HepG2 (cell line): ENCODE results near the gene STRA6. TPM values are rescaled to one million over a fixed set of nuclear protein-coding genes. Genes with fewer than 3 reads are reported as not detected.

Experiments used
- ATAC-seq: fragments of 200-7000 bp; cut with Tn5 transposase; 3 replicates; pipeline ENCODE4 v1.9.1; 2020; ENCODE audit warnings: mild to moderate bottlenecking, moderate library complexity
- BruUV-seq: library from RNA; stranded (reverse); fragments of 400-500 nt; replicated peaks from 2 replicates; lab custom pipeline; 2021; lab: Mats Ljungman, UMichigan
- CTCF ChIA-PET: fragments of 300-600 bp; formaldehyde crosslinking; extraction: SDS; loops from one replicate; lab custom pipeline; 2021; ENCODE audit warnings: low total read pairs, inconsistent platforms, low intra/inter-chr PET ratio; lab: Yijun Ruan, JAX
- POLR2A ChIA-PET: fragments of 350-600 bp; sonication (Branson Sonifier 250); formaldehyde crosslinking; loops from one replicate; lab custom pipeline; 2020; ENCODE audit warnings: antibody characterized with exemption, inconsistent platforms; lab: Yijun Ruan, JAX
- DNase-seq: peaks from one replicate; pipeline ENCODE4 v3.0.0-alpha.2; 2015; ENCODE audit warnings: low spot score
- FAIRE-seq: peaks from 3 replicates; lab custom pipeline; 2011; peaks lifted over from hg19 to GRCh38; lab: Jason Lieb, UNC
- H2AFZ ChIP-seq: one replicate; pipeline ENCODE4 v1.6.1; 2011; ENCODE audit warnings: low read length, inconsistent platforms
- H3K27ac ChIP-seq: fragments of 300-600 bp; 3 replicates; pipeline ENCODE4 v1.8.0; 2011; ENCODE audit warnings: mixed run types, mild to moderate bottlenecking, mixed read lengths, low read length, inconsistent platforms; ENCODE audit not compliant: insufficient read depth; ENCODE audit errors: extremely low read length
- H3K27me3 ChIP-seq, 2 experiments: fragments of 200-600 bp in 1 of 2; 2 replicates in 1 of 2; 3 replicates in 1 of 2; pipeline versions ENCODE4 v1.6.0 to v1.8.0; 2011; ENCODE audit warnings: low read length in 2 of 2, mild to moderate bottlenecking in 2 of 2, moderate library complexity in 2 of 2, inconsistent platforms in 1 of 2; ENCODE audit not compliant: insufficient read depth in 2 of 2, control insufficient read depth in 1 of 2
- H3K36me3 ChIP-seq, 2 experiments: fragments of 200-600 bp in 1 of 2; replicated peaks in 1 of 2; 2 replicates in 1 of 2; 3 replicates in 1 of 2; pipeline versions ENCODE4 v1.5.1 to v1.8.0; 2011; ENCODE audit warnings: low read length in 2 of 2, inconsistent platforms in 1 of 2; ENCODE audit not compliant: insufficient read depth in 2 of 2, control insufficient read depth in 1 of 2
- H3K4me1 ChIP-seq: 2 replicates; pipeline ENCODE4 v1.5.1; 2012; ENCODE audit warnings: low read length, inconsistent platforms; ENCODE audit not compliant: insufficient read depth
- H3K4me2 ChIP-seq: 2 replicates; pipeline ENCODE4 v1.6.0; 2011; ENCODE audit warnings: low read depth, low read length, inconsistent platforms
- H3K4me3 ChIP-seq, 3 experiments: fragments of 200-600 bp in 1 of 3; sonication (generic), shearing (Covaris generic) in 1 of 3; replicated peaks in 1 of 3; 2 replicates each; pipeline ENCODE4 v1.5.1; 2011 to 2016; ENCODE audit warnings: low read length in 3 of 3, inconsistent platforms in 2 of 3, low read depth in 2 of 3, mild to moderate bottlenecking in 2 of 3, control low read depth in 1 of 3, mixed read lengths in 1 of 3; ENCODE audit not compliant: insufficient read depth in 1 of 3
- H3K79me2 ChIP-seq: one replicate; pipeline ENCODE4 v1.6.1; 2011; ENCODE audit warnings: low read length, inconsistent platforms; ENCODE audit not compliant: insufficient read depth
- H3K9ac ChIP-seq: 2 replicates; pipeline ENCODE4 v1.6.0; 2011; ENCODE audit warnings: mild to moderate bottlenecking, low read depth, low read length, inconsistent platforms; ENCODE audit not compliant: insufficient read depth
- H3K9me3 ChIP-seq: 2 replicates; pipeline ENCODE4 v1.5.1; 2012; ENCODE audit warnings: mild to moderate bottlenecking, low read length
- H4K20me1 ChIP-seq: 2 replicates; pipeline ENCODE4 v1.6.0; 2011; ENCODE audit warnings: inconsistent platforms, mild to moderate bottlenecking, low read length, moderate library complexity; ENCODE audit not compliant: insufficient read depth
- FOSL1 ChIP-seq: sonication (generic); formaldehyde crosslinking; IDR thresholded peaks from 2 replicates; pipeline ENCODE4 v1.9.0; 2021; ENCODE audit warnings: missing genetic modification reagents, borderline replicate concordance
- FOSL2 ChIP-seq: sonication (generic); formaldehyde crosslinking; IDR thresholded peaks from 2 replicates; pipeline ENCODE4 v1.4.0; 2020; ENCODE audit warnings: missing genetic modification reagents
- KLF13 ChIP-seq: sonication (generic); formaldehyde crosslinking; IDR thresholded peaks from 2 replicates; pipeline ENCODE4 v1.4.0; 2020; ENCODE audit warnings: mild to moderate bottlenecking, missing genetic modification reagents
- RAD21 ChIP-seq: fragments of 450-650 bp; formaldehyde crosslinking; IDR thresholded peaks from 2 replicates; pipeline ENCODE4 v1.5.0; 2020; ENCODE audit warnings: mild to moderate bottlenecking
- RBAK ChIP-seq: sonication (generic); formaldehyde crosslinking; IDR thresholded peaks from 2 replicates; pipeline ENCODE4 v1.5.1; 2020; ENCODE audit warnings: mild to moderate bottlenecking, missing genetic modification reagents
- SRSF1 ChIP-seq: fragments of 200-400 bp; formaldehyde crosslinking; optimal IDR thresholded peaks from 2 replicates; pipeline ENCODE3; 2017; ENCODE audit warnings: mild to moderate bottlenecking, low read depth, low read length, moderate library complexity
- TCF7L2 ChIP-seq: IDR thresholded peaks from 2 replicates; pipeline ENCODE4 v1.6.1; 2011; ENCODE audit warnings: mild to moderate bottlenecking, low read depth, low read length, moderate library complexity
- ZNF263 ChIP-seq: sonication (generic); formaldehyde crosslinking; IDR thresholded peaks from 2 replicates; pipeline ENCODE4 v1.4.0; 2020; ENCODE audit warnings: missing genetic modification reagents
- ZNF496 ChIP-seq: sonication (generic); formaldehyde crosslinking; IDR thresholded peaks from 2 replicates; pipeline ENCODE4 v1.8.1; 2023; ENCODE audit warnings: mild to moderate bottlenecking, moderate library complexity, missing genetic modification reagents; ENCODE audit not compliant: insufficient replicate concordance
- ZNF563 ChIP-seq: sonication (generic); formaldehyde crosslinking; IDR thresholded peaks from 2 replicates; pipeline ENCODE4 v1.8.0; 2022; ENCODE audit warnings: mild to moderate bottlenecking, moderate library complexity, missing genetic modification reagents
- ZNF629 ChIP-seq: sonication (generic); formaldehyde crosslinking; conservative IDR thresholded peaks from 2 replicates; pipeline ENCODE4 v1.5.0; 2020; ENCODE audit warnings: missing genetic modification reagents
- ZNF652 ChIP-seq: IDR thresholded peaks from 2 replicates; pipeline ENCODE4 v1.6.1; 2016; ENCODE audit warnings: low read depth, borderline replicate concordance
- ZNF761 ChIP-seq: sonication (generic); formaldehyde crosslinking; conservative IDR thresholded peaks from 2 replicates; pipeline ENCODE4 v1.4.0; 2020; ENCODE audit warnings: mild to moderate bottlenecking, missing genetic modification reagents
- ZNF816 ChIP-seq: sonication (generic); formaldehyde crosslinking; IDR thresholded peaks from 2 replicates; pipeline ENCODE4 v1.8.0; 2022; ENCODE audit warnings: missing genetic modification reagents, mild to moderate bottlenecking, borderline replicate concordance
- WGBS: methylation state at CpG from one replicate; pipeline ENCODE4 v1.1.6; 2017; ENCODE audit warnings: low lambda C conversion rate; 5-methylcytosine and 5-hydroxymethylcytosine counted together
- in situ Hi-C: cut with HindIII; loops from 2 replicates; pipeline ENCODE4 v1.10.0; 2017; ENCODE audit warnings: low pct_unique_long_range_greater_than_20kb; ENCODE audit not compliant: extremely low pct_ligation_motif_present
- intact Hi-C: fragments of 100-400 bp; cut with micrococcal nuclease; formaldehyde crosslinking; loops from one replicate; pipeline ENCODE4 v1.10.0; 2022; ENCODE audit not compliant: unreplicated experiment
- polyA plus RNA-seq, 8 experiments: library from polyadenylated mRNA; depleted of rRNA in 3 of 8; stranded (reverse) in 7 of 8; unstranded in 1 of 8; fragments of >200 nt; fragmentation: Illumina TruSeq in 4 of 8; extraction: Trizol in 4 of 8; gene quantifications; 2 replicates each; pipeline versions ENCODE4 v1.2.1 to v1.2.3, GENCODE V29; 2011 to 2016; ENCODE audit warnings: low read depth in 4 of 8, missing spikeins in 1 of 8, mixed read lengths in 1 of 8; ENCODE audit not compliant: insufficient read depth in 1 of 8
- total RNA-seq, 5 experiments: library from RNA; depleted of rRNA; stranded (reverse); fragments of >200 nt; fragmentation: Illumina TruSeq; extraction: Trizol; gene quantifications; 2 replicates each; pipeline ENCODE4 v1.2.3, GENCODE V29; 2016; ENCODE audit warnings: low read depth in 1 of 5
- TF ChIP-seq, protein P1 (sequence below): sonication (generic); formaldehyde crosslinking; IDR thresholded peaks from 2 replicates; pipeline ENCODE4 v1.5.0; 2020; ENCODE audit warnings: missing genetic modification reagents
- TF ChIP-seq, protein P2 (sequence below): sonication (generic); formaldehyde crosslinking; conservative IDR thresholded peaks from 2 replicates; pipeline ENCODE4 v1.8.0; 2022; ENCODE audit warnings: low read depth, missing genetic modification reagents
- TF ChIP-seq, protein P3 (sequence below): sonication (generic); formaldehyde crosslinking; IDR thresholded peaks from 2 replicates; pipeline ENCODE4 v1.5.0; 2020; ENCODE audit warnings: missing genetic modification reagents

STRA6 gene
- total and polyA plus RNA-seq, 2 of the 13 experiments (the other 11 are each of a cell fraction or from before 2014, with no cell fraction given): 1.6 to 2.1 TPM

DNA sequence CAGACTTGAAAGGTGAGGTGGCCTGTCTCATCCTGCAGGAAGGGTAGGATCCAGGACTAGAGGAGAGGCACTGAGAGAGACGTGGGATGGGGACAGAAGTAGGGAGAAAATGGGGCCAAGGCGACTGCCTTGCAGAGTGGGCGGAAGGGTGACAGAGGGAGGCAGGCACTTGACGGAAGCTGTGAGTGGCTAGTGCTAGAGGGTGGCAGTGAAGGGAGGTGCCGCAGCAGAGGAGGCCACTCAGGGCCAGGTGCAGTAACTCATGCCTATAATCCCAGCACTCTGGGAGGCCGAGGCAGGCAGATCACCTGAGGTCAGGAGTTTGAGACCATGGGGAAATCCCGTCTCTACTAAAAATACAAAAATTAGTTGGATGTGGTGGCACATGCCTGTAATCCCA is 40.8 kb upstream of the STRA6 start:
- intact Hi-C loops: no loop called here

DNA sequence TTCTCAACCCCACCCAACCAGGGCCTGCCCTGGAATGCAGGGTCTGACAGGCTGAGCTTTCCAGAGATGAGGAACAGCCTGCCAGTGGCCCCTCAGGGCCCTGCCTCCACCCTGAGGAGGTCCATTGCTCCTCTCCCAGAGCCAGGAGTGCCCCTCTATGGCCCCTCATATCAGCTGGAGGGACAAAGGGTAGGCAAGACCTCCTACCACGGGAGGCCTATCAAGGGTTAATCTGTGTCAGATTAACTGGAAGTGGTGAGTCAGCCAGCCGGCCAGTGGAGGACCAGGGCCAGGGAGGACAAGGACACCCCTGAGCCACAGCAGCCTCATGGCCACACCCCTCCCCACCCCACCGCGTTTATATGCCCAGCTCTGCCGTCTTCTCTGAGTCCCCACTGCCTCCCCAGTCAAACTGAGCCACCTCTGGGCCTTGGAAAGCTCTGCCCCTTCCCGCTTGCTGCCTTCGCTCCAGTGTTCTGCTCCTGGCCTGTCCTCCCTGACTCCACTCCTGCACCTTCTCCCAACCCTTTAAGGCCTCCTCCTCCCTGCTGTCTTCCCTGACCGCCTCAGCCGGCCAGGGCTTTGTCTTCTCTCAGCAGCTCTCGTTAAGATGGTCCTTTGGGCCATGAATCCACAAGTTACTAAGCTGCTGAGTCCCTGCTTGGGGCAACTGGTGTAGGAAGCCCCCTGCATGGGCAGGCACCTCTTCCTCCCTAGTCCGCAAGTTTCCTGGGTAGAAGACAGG is 40.0 kb upstream of the STRA6 start:
- Histone ChIP-seq H2AFZ (no peak overlapping the region), H3K27ac (no peak overlapping the region), H4K20me1 (no peaks in the 10 kb centered on the region), H3K79me2 (no peaks in the 10 kb centered on the region), H3K4me1 (peaks cover 13% of the 10 kb centered on the region; the same call in 1 of the 2 replicates), H3K36me3 (no peaks in the 10 kb centered on the region), H3K9me3 (no peaks in the 10 kb centered on the region), H3K9ac (no peak overlapping the region), H3K27me3 (peaks cover 4 to 32% of the 10 kb centered on the region in 2 experiments), H3K4me3 (no peak overlapping the region), H3K4me2 (no peak overlapping the region)
- peak; percentile 6 for DNase-seq
- FAIRE-seq: no peak
- BruUV-seq: no TSS peak
- POLR2A ChIA-PET: no interaction called here
- intact Hi-C loops (no loop called here), in situ Hi-C loops (no loop called here)
- ATAC-seq: peak; percentile 62; the same call in 2 of the 3 replicates
- 10% methylated on average over 10 of the region's 11 CpGs for WGBS
- CTCF ChIA-PET: no interaction called here
- 0 out of 2 replicates have a peak, but pooled peaks have one; percentile 23 for TF ChIP-seq FOSL1
- no peak for TF ChIP-seq ZNF563 (CRISPR knock-in tag)
- TF ChIP-seq TCF7L2: no peak
- TF ChIP-seq FOSL2 (CRISPR knock-in tag): peak; percentile 92
- TF ChIP-seq ZNF496 (CRISPR knock-in tag): no peak
- peak; percentile 39; the same call in 1 of the 2 replicates for TF ChIP-seq ZNF263 (CRISPR knock-in tag)
- TF ChIP-seq, protein P1, sequence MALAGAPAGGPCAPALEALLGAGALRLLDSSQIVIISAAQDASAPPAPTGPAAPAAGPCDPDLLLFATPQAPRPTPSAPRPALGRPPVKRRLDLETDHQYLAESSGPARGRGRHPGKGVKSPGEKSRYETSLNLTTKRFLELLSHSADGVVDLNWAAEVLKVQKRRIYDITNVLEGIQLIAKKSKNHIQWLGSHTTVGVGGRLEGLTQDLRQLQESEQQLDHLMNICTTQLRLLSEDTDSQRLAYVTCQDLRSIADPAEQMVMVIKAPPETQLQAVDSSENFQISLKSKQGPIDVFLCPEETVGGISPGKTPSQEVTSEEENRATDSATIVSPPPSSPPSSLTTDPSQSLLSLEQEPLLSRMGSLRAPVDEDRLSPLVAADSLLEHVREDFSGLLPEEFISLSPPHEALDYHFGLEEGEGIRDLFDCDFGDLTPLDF (CRISPR knock-in tag): no peak
- TF ChIP-seq ZNF816 (CRISPR knock-in tag): no peak
- TF ChIP-seq RBAK (CRISPR knock-in tag): no peak
- no peak for TF ChIP-seq ZNF761 (CRISPR knock-in tag)
- TF ChIP-seq ZNF652 (CRISPR knock-in tag): peak; percentile 91
- TF ChIP-seq, protein P2, sequence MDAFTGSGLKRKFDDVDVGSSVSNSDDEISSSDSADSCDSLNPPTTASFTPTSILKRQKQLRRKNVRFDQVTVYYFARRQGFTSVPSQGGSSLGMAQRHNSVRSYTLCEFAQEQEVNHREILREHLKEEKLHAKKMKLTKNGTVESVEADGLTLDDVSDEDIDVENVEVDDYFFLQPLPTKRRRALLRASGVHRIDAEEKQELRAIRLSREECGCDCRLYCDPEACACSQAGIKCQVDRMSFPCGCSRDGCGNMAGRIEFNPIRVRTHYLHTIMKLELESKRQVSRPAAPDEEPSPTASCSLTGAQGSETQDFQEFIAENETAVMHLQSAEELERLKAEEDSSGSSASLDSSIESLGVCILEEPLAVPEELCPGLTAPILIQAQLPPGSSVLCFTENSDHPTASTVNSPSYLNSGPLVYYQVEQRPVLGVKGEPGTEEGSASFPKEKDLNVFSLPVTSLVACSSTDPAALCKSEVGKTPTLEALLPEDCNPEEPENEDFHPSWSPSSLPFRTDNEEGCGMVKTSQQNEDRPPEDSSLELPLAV (CRISPR knock-in tag): no peak

More for the DNA sequence above, 40.8 kb upstream of the STRA6 start:
- WGBS: 27% methylated on average over 7 of the region's 7 CpGs
- Histone ChIP-seq H3K9me3 (no peaks in the 10 kb centered on the region), H3K36me3 (no peaks in the 10 kb centered on the region), H3K79me2 (no peaks in the 10 kb centered on the region), H3K4me3 (no peak overlapping the region), H3K4me2 (no peak overlapping the region), H2AFZ (no peak overlapping the region), H3K9ac (no peak overlapping the region), H3K27ac (no peak overlapping the region), H3K27me3 (peaks cover 4 to 34% of the 10 kb centered on the region in 2 experiments), H3K4me1 (peaks cover 13% of the 10 kb centered on the region; the same call in 1 of the 2 replicates), H4K20me1 (no peaks in the 10 kb centered on the region)
- FAIRE-seq: no peak
- DNase-seq: no peak
- CTCF ChIA-PET: no interaction called here
- POLR2A ChIA-PET: no interaction called here
- ATAC-seq: no peak
- BruUV-seq: no TSS peak
- TF ChIP-seq, protein P3, sequence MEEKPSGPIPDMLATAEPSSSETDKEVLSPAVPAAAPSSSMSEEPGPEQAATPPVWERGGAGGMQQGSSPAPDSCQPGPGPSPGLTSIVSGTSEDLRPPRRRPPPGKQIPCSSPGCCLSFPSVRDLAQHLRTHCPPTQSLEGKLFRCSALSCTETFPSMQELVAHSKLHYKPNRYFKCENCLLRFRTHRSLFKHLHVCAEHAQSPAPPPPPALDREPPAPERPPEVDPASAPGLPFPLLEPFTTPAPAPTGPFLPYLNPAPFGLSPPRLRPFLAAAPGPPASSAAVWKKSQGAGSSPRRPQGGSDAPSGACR (CRISPR knock-in tag): no peak
- TF ChIP-seq KLF13: no peak
- TF ChIP-seq SRSF1: no peak
- no peak for TF ChIP-seq RAD21 (CRISPR knock-in tag)
- no peak for TF ChIP-seq ZNF629 (CRISPR knock-in tag)
- in situ Hi-C loops: no loop called here
